GM18505 (cell line): Measurements from ENCODE around the gene MYLK3.

Source experiments
- ATAC-seq: cut with Tn5 transposase; IDR thresholded peaks from one replicate; pipeline ENCODE4 v1.9.1; 2021; ENCODE audit not compliant: unreplicated experiment
- POLR2A ChIP-seq: IDR thresholded peaks from 4 replicates; pipeline ENCODE4 v1.6.1; 2011; ENCODE audit warnings: borderline replicate concordance; ENCODE audit not compliant: insufficient read depth, insufficient read length; ENCODE audit errors: extremely low read depth

MYLK3 gene

DNA sequence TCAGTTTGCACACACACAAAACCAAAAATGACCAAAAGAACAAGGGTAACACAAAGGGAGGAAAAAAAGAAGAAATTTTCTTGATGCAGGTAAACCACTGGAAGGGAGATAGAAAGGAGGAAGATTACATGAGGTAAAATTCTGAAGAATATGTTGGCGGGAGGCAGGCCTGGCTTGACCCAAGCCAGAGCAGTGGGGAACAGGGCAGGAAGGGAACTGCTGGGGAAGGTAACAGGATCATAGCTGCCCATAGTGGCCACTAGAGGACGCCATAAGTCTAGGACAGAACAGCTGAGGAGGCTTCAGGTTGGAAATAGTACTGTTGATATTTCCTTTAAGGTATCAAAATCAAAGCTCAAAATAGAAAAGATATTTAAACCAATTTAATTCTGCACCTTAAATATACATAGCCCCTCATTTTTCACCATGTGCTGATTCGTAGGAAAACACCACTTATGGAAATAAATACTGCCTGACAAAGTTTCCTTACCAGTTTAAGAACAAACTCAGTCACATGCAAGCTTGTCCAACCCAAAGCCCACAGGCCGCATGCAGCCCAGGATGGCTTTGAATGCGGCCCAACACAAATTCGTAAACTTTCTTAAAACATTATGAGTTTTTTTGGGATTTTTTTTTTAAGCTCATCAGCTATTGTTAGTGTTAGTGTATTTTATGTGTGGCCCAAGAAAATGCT is 74.7 kb downstream of the MYLK3 start:
- no peak for TF ChIP-seq POLR2A
- peak; percentile 76 for ATAC-seq

DNA sequence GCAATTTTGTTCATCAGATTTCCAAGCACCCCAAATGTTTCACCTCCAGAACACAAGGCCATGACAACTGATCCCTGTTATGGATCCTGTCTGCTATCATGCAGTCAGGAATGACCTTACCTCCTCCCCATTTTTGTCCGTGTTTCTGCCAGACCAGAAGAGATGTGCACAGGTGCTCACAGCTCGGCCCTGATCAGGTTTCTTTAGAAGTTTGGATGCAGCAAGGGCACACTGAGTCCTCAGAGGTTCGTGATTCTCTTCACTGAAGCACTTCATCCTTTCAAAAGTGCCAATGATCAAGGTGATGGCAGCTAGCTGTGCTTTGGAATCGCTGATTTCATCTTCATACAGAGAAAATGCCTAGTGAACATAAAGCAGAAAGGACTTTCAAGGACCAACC is 86.0 kb downstream of the MYLK3 start:
- TF ChIP-seq POLR2A = no peak
- ATAC-seq = no peak

DNA sequence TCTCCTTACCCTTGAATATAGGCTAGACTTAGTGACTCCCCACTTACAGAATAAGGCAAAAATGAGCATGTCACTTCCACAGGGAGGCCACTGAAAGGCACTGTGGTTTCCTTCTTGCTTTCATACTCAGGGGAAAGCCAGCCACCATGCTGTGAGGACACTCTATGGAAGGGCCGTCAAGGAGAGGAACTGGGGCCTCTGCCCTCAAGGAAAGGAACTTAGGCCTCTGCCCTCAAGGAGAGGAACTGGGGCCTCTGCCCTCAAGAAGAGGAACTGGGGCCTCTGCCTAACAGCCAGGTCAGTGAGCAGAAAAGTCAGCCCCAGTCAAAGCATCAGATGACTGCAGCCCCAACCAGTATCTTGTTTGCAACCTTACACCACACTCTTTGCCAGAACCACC is 89.2 kb downstream of the MYLK3 start:
- peak; percentile 93 for ATAC-seq

More for the DNA sequence above, 89.2 kb downstream of the MYLK3 start:
- TF ChIP-seq POLR2A = peak; percentile 41
